Measurements from ENCODE around the gene TMEM134.
A peak's percentile ranks its signal among the peaks of the same experiment; 100 is the strongest.

The TMEM134 gene

DNA sequence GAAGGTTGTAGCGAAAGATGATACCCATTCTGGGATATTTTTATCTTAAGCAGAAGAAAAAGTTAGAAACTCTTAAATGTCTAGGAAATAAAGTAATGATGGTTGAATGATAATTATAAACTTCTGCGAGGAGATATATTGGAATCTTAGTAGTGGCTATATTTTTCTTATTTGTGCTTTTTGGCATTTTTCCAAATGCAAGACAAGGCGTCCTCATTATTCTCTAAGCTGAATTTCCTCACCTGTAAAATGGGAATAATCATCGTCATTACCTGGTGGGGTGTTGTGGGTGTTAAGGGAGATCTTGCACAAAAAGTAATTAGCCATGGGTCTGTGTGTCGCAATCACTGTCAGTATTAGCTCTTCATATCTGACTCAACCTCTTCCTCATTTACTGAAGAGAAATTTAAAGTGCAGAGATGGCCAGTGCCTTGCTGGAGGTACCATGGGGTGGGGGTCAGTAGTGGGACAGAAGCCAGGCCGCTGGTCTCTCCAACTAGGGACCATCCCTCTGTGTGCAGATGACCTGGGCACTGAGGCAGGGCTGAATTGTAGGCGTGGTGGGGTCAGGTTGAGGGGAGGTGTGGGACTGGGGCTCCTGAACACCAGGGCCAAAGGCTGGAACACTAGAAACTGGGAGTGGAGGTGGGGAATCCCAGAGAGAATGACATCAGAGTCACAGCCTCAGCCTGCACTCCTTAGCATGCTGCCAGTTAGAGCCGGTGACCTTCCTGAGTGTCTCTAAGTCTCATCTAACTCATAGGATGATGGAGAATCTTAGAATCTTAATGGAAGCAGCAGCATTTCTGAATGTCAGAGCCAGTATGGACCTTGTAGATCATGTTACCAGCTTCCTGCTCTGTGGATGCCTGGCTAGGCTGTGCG lies 32.0 kb upstream of the TMEM134 start:
- TF ChIP-seq, protein P1, sequence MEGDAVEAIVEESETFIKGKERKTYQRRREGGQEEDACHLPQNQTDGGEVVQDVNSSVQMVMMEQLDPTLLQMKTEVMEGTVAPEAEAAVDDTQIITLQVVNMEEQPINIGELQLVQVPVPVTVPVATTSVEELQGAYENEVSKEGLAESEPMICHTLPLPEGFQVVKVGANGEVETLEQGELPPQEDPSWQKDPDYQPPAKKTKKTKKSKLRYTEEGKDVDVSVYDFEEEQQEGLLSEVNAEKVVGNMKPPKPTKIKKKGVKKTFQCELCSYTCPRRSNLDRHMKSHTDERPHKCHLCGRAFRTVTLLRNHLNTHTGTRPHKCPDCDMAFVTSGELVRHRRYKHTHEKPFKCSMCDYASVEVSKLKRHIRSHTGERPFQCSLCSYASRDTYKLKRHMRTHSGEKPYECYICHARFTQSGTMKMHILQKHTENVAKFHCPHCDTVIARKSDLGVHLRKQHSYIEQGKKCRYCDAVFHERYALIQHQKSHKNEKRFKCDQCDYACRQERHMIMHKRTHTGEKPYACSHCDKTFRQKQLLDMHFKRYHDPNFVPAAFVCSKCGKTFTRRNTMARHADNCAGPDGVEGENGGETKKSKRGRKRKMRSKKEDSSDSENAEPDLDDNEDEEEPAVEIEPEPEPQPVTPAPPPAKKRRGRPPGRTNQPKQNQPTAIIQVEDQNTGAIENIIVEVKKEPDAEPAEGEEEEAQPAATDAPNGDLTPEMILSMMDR (conservative IDR thresholded peaks at IDR 0.05; ENCODE audit: low read depth): no peak
- ChIA-PET POLR2A (ENCODE audit: low non-redundant PET) (interaction anchor here (0.5 kb wide), 1 partner anchor 1210 kb away, joined by 3 read pairs; no protein-coding TSS in a partner anchor), CTCF (interaction anchor here (0.6 kb wide), 1 partner anchor 12 kb away, joined by 3 read pairs; no protein-coding TSS in a partner anchor)
- H3K27ac ChIP-seq: peak overlapping the region; percentile 27; the same call in 1 of the 2 replicates
- no peak for DNase-seq (ENCODE audit: low spot score)

- TF ChIP-seq, protein P1 (conservative IDR thresholded peaks at IDR 0.05; ENCODE audit: low read depth): no peak
- H3K27ac ChIP-seq: 0 out of 2 replicates have a peak overlapping the region, but pooled peaks have one; percentile 8
- ChIA-PET POLR2A (ENCODE audit: low non-redundant PET) (no interaction called here), CTCF (interaction anchor here (0.6 kb wide), 1 partner anchor 11 kb away, joined by 3 read pairs; no protein-coding TSS in a partner anchor)
- no peak for DNase-seq (ENCODE audit: low spot score)
Observed at GRCh38 chr11:67500484-67500821, 31.4 kb upstream of the TMEM134 start.

DNA sequence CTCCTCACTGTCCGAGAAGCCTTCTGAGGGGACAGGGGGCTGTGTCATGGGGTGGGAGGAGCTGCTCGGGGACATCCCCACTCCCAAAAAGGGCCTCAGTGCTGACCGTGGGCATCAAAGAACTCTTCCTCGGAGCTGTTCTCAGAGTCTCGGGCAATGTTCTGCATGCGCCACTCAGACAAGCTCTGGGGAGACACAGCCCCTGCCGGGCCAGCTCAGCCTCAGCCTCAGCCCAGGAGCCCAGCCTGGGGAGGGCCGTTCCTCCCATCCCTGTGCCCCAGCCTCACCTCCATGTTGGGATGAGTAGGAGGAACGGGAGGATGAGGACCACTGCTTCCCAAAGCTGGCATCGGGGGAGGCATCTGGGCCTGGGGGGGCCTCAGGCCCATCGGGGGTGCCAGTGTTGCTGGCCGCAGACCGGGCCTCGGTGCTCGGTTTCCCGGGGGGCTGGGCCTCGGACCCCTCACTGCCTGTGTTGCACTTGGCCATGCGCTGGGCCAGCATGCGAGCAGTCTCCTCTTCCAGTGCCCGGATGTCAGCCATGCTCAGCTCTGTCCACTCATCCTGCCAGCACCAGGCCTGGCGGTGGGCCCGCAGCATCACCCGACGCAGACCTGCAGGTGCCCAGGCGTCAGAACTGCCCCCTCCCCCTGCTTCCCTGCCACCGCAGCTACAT lies 30.9 kb upstream of the TMEM134 start:
- ChIA-PET CTCF (interaction anchor here (0.6 kb wide), 1 partner anchor 10 kb away, joined by 3 read pairs; no protein-coding TSS in a partner anchor), POLR2A (ENCODE audit: low non-redundant PET) (no interaction called here)
- TF ChIP-seq, protein P1 (conservative IDR thresholded peaks at IDR 0.05; ENCODE audit: low read depth): no peak
- H3K27ac ChIP-seq: 0 out of 2 replicates have a peak overlapping the region, but pooled peaks have one; percentile 8
- no peak for DNase-seq (ENCODE audit: low spot score)

GRCh38 chr11:67498544-67498972 lies 29.5 kb upstream of the TMEM134 start:
- ChIA-PET POLR2A (ENCODE audit: low non-redundant PET) (no interaction called here), CTCF (interaction anchor here (0.7 kb wide), 1 partner anchor 38 kb away, joined by 4 read pairs; no protein-coding TSS in a partner anchor)
- no peak for DNase-seq (ENCODE audit: low spot score)
- H3K27ac ChIP-seq: peak overlapping the region; percentile 28
- TF ChIP-seq, protein P1 (conservative IDR thresholded peaks at IDR 0.05; ENCODE audit: low read depth): no peak

GRCh38 chr11:67497656-67498291 lies 28.7 kb upstream of the TMEM134 start:
- CTCF ChIA-PET: no interaction called here
- POLR2A ChIA-PET (ENCODE audit: low non-redundant PET): no interaction called here

More at GRCh38 chr11:67497656-67498291, 28.7 kb upstream of the TMEM134 start:
- no peak for DNase-seq (ENCODE audit: low spot score)
- TF ChIP-seq, protein P1 (conservative IDR thresholded peaks at IDR 0.05; ENCODE audit: low read depth): no peak
- peak overlapping the region; percentile 28 for H3K27ac ChIP-seq

All from RWPE1 (cell line).